Measurements from ENCODE around the gene RELN.

GRCh38 chr7:103648135-103648534 lies 341.3 kb downstream of the RELN start:
- TF ChIP-seq SREBF2 (CRISPR knock-in tag; IDR thresholded peaks at IDR 0.05) = no peak
- TF ChIP-seq, protein P1, sequence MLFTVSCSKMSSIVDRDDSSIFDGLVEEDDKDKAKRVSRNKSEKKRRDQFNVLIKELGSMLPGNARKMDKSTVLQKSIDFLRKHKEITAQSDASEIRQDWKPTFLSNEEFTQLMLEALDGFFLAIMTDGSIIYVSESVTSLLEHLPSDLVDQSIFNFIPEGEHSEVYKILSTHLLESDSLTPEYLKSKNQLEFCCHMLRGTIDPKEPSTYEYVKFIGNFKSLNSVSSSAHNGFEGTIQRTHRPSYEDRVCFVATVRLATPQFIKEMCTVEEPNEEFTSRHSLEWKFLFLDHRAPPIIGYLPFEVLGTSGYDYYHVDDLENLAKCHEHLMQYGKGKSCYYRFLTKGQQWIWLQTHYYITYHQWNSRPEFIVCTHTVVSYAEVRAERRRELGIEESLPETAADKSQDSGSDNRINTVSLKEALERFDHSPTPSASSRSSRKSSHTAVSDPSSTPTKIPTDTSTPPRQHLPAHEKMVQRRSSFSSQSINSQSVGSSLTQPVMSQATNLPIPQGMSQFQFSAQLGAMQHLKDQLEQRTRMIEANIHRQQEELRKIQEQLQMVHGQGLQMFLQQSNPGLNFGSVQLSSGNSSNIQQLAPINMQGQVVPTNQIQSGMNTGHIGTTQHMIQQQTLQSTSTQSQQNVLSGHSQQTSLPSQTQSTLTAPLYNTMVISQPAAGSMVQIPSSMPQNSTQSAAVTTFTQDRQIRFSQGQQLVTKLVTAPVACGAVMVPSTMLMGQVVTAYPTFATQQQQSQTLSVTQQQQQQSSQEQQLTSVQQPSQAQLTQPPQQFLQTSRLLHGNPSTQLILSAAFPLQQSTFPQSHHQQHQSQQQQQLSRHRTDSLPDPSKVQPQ (CRISPR knock-in tag; IDR thresholded peaks at IDR 0.05; ENCODE audit: borderline replicate concordance) = no peak
- TF ChIP-seq SMARCA4 (IDR thresholded peaks at IDR 0.05) = no peak
